Central memory CD8-positive, alpha-beta T cell (primary cell): ENCODE data around the gene PHC1.
"Not testable (repeated sequence)": the region's sequence is repeated elsewhere in the genome, so short reads cannot be mapped to it uniquely, and the experiment has no call there.

Source experiments
- ATAC-seq: fragments of 150-1000 bp; cut with Tn5 transposase; replicated peaks from 2 replicates; pipeline ENCODE4 v1.10.0; 2022; ENCODE audit warnings: mild to moderate bottlenecking, moderate FRiP score, moderate number of reproducible peaks; ENCODE audit not compliant: poor library complexity, severe bottlenecking; ENCODE audit errors: extremely low read depth
- DNase-seq, 2 donors: peaks; one replicate each; pipeline ENCODE4 v3.0.0; 2021; ENCODE audit warnings: low spot score in 2 of 2
- H3K27ac Mint-ChIP-seq: one replicate; pipeline ENCODE4 v1.8.0; 2022; ENCODE audit warnings: low read depth, mild to moderate bottlenecking, moderate library complexity, mixed read lengths
- H3K27me3 Mint-ChIP-seq: one replicate; pipeline ENCODE4 v1.8.0; 2022; ENCODE audit warnings: mixed read lengths
- H3K36me3 Mint-ChIP-seq: one replicate; pipeline ENCODE4 v1.8.0; 2022; ENCODE audit warnings: mild to moderate bottlenecking, moderate library complexity, mixed read lengths; ENCODE audit not compliant: insufficient read depth
- H3K4me1 Mint-ChIP-seq: one replicate; pipeline ENCODE4 v1.8.0; 2022; ENCODE audit warnings: mixed read lengths
- H3K4me3 Mint-ChIP-seq: one replicate; pipeline ENCODE4 v1.8.0; 2022; ENCODE audit warnings: mild to moderate bottlenecking, moderate library complexity, mixed read lengths
- H3K9me3 Mint-ChIP-seq: one replicate; pipeline ENCODE4 v1.8.0; 2022; ENCODE audit warnings: mixed read lengths

Gene PHC1

DNA sequence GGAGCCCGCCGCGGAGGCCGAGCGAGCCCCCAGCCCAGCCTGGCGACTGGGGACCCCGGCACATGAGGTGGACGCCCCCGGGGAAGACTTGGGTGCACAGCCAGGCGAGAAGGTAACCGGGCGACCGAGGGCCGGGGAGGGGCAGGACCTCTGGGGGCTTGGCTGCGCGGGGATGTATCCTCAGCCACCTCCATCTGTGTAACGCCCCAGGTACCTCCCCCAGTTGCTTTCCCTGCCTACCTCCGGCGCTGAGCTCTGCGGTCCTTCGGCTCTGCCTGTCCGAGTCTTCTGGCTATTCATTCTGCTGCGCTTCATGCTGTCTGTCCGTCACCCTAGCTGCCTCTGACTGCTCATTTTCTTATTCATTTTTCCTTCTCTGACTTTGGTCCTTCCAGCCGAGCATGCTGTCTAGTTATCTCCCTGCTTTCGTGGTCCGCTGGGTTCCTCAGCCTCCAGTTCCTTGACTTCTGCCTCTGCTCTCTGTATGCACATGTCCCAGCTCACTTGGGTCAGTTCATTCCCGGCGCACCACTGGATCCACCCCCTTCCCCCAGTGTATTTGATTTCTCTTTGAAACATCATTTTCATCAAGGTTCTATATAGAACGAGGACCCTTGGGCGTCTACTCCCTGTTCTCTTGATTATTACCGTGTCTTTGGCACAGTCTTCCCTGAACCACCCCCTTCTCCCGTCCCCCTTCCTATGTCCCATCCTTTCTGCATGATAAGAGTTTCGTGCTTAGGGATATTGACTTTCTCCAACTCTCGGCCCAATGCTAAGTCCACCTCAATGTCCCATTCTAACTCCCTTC, 612 bp downstream of the PHC1 start:
- Mint-ChIP-seq H3K9me3 (no peaks in the 10 kb centered on the region), H3K4me1 (peaks cover 13% of the 10 kb centered on the region), H3K36me3 (peaks cover 6% of the 10 kb centered on the region), H3K27me3 (no peaks in the 10 kb centered on the region), H3K27ac (no peak overlapping the region), H3K4me3 (no peak overlapping the region)
- ATAC-seq (peak; percentile 73), DNase-seq (peak; percentile 32 to 37)

DNA sequence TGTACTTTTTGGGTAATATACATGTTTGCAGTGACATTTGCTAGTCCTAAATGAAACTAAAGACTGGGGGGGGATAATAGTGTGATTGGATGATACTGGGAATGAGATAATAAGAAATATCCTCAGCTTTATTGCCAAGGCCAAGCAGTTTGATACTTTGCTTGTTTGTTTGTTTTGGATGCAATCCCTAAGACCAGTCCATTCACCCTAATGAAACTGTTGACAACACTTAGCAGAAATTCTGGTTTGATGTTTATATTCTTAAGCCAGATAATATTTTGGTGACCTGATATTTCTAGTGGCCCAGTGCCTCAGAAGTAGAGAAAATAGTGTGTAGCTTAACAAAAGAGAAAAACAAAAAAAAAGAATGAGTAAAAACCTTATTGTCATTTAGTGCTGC, 1.8 kb downstream of the PHC1 start:
- Mint-ChIP-seq H3K36me3 (peaks cover 12% of the 10 kb centered on the region), H3K4me3 (no peak overlapping the region), H3K27me3 (no peaks in the 10 kb centered on the region), H3K27ac (no peak overlapping the region), H3K4me1 (peaks cover 13% of the 10 kb centered on the region), H3K9me3 (no peaks in the 10 kb centered on the region)
- ATAC-seq (no peak), DNase-seq (no peak)

DNA sequence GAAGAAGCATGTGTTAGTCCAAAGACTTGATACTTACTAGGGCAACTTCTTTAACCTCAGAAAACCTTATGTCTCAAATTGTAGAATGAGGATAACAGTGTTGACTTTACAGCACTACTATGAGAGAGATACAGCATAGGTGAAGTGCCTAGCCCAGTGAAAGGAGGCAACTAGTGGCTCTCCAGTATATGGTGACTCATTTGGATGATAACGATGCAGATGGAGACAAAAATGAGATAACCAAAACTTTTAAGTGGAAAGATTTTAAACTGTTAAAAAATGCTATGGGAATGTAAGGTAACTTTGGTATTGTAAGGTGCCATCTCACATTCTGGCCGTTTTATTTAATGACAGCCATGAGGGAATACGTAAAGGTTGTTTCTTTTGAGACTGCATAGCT, 2.7 kb downstream of the PHC1 start:
- peaks cover 13% of the 10 kb centered on the region for H3K4me1 Mint-ChIP-seq
- H3K27me3 Mint-ChIP-seq: no peaks in the 10 kb centered on the region
- peaks cover 16% of the 10 kb centered on the region for H3K36me3 Mint-ChIP-seq
- H3K4me3 Mint-ChIP-seq: no peak overlapping the region
- no peak overlapping the region for H3K27ac Mint-ChIP-seq
- no peaks in the 10 kb centered on the region for H3K9me3 Mint-ChIP-seq
- no peak for ATAC-seq
- DNase-seq: no peak

DNA sequence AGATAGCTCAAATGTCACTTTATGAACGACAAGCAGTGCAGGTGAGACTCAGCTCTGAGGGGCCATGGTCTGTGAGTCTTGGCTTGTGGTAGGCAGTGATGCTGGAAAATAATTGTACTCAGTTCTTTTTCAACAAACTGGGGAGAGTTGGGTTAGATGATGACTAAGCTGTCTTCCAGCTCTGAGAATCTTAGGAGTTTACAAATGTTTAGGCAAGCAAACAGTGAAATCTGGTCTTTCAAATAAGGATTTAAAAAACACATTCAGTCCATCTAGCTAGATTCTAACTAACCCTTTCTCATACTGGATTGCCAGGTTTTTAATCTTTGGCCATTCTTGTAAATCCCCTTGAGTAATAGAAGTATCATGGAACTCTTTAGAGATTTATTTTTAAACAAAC, 3.4 kb downstream of the PHC1 start:
- H3K4me3 Mint-ChIP-seq: no peak overlapping the region
- H3K9me3 Mint-ChIP-seq: no peaks in the 10 kb centered on the region
- ATAC-seq (no peak), DNase-seq (no peak)
- no peaks in the 10 kb centered on the region for H3K27me3 Mint-ChIP-seq
- peaks cover 13% of the 10 kb centered on the region for H3K4me1 Mint-ChIP-seq
- no peak overlapping the region for H3K27ac Mint-ChIP-seq
- peaks cover 18% of the 10 kb centered on the region for H3K36me3 Mint-ChIP-seq

DNA sequence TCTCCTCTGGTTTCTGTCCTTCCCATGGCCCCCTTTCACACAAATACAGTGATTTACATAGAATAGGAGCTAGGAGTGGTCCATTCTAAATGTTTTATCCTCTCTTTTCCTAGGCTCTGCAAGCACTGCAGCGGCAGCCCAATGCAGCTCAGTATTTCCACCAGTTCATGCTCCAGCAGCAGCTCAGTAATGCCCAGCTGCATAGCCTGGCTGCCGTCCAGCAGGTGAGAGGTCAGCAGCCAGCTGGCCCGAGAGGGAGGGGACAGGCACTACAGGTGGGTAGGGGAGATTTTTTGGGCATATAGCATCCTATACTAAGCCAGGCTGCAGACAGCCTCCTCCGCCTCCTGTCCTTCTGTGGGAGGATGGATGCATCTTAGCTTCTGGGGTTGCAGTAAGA, 5.3 kb downstream of the PHC1 start:
- not testable (repeated sequence) for H3K4me1 Mint-ChIP-seq, H3K4me3 Mint-ChIP-seq, ATAC-seq, H3K27me3 Mint-ChIP-seq, H3K27ac Mint-ChIP-seq, DNase-seq, H3K9me3 Mint-ChIP-seq
- peaks cover 17% of the 10 kb centered on the region for H3K36me3 Mint-ChIP-seq

DNA sequence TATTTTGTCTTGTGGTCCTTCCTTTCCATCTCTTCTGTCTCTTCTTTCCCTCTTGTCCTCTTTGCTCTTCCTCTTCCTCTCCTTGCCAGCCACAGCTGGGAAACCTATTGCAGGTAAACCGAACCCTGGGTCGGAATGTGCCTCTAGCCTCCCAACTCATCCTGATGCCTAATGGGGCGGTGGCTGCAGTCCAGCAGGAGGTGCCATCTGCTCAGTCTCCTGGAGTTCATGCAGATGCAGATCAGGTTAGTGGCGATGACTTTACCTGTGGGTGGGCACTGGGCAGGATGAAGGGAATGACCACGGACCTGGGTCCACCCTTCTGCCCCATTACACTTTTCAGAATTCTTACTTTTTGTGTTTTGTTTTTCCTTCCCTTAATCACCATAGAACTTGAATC, 8.2 kb downstream of the PHC1 start:
- H3K27me3 Mint-ChIP-seq: no peaks in the 10 kb centered on the region
- no peaks in the 10 kb centered on the region for H3K4me1 Mint-ChIP-seq
- no peak overlapping the region for H3K27ac Mint-ChIP-seq
- DNase-seq: no peak
- H3K9me3 Mint-ChIP-seq: no peaks in the 10 kb centered on the region
- peaks cover 17% of the 10 kb centered on the region for H3K36me3 Mint-ChIP-seq
- ATAC-seq: no peak
- no peak overlapping the region for H3K4me3 Mint-ChIP-seq

DNA sequence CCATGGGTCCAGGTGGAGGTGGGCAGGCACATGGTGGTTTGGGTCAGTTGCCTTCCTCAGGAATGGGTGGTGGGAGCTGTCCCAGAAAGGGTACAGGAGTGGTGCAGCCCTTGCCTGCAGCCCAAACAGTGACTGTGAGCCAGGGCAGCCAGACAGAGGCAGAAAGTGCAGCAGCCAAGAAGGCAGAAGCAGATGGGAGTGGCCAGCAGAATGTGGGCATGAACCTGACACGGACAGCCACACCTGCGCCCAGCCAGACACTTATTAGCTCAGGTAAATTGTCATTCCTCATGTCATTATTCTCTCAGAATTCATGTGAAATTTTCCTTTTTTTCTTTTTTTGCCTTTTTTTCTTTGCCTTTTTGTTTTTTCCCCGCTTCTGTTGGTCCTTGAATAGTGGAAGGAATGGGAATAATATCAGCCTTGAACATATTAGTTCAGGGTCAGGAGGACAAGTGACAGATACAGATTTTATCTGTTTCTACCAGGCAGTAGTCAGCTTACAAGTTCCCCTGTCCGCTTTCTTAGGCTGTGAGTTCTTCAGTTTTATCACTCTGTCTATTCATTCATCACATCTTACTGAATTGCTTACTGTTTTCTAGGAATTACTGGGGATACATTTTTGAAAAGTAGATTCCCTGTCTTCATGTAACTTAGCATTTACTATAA, 16.5 kb downstream of the PHC1 start:
- not testable (repeated sequence) for ATAC-seq, H3K27ac Mint-ChIP-seq, H3K4me1 Mint-ChIP-seq, H3K27me3 Mint-ChIP-seq, H3K9me3 Mint-ChIP-seq, DNase-seq, H3K4me3 Mint-ChIP-seq, H3K36me3 Mint-ChIP-seq

DNA sequence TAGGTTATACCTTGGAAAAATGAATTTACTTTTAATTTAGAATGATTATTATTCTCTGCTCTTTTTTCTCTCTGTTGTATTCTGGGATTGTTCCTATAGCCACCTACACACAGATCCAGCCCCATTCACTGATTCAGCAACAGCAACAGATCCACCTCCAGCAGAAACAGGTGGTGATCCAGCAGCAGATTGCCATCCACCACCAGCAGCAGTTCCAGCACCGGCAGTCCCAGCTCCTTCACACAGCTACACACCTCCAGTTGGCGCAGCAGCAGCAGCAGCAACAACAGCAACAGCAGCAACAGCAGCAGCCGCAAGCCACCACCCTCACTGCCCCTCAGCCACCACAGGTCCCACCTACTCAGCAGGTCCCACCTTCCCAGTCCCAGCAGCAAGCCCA, 18.2 kb downstream of the PHC1 start:
- not testable (repeated sequence) for H3K36me3 Mint-ChIP-seq, H3K9me3 Mint-ChIP-seq, H3K4me3 Mint-ChIP-seq, H3K4me1 Mint-ChIP-seq, ATAC-seq, DNase-seq, H3K27me3 Mint-ChIP-seq, H3K27ac Mint-ChIP-seq

DNA sequence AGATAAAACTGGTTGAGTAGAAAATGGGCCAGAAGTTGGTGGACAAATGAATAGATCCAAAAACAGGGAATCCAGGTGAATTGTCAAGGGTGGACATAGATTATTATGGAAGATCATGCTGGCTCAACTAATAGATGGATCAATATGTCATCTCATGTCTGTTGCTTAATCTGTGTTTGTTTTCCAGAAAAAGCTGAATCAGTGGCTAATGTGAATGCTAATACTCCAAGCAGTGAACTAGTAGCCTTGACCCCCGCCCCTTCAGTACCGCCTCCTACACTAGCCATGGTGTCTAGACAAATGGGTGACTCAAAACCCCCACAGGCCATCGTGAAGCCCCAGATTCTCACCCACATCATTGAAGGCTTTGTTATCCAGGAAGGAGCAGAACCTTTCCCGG, 19.8 kb downstream of the PHC1 start:
- H3K36me3 Mint-ChIP-seq: peaks cover 16% of the 10 kb centered on the region
- not testable (repeated sequence) for H3K27ac Mint-ChIP-seq, H3K9me3 Mint-ChIP-seq, ATAC-seq, H3K27me3 Mint-ChIP-seq, H3K4me1 Mint-ChIP-seq, H3K4me3 Mint-ChIP-seq, DNase-seq

DNA sequence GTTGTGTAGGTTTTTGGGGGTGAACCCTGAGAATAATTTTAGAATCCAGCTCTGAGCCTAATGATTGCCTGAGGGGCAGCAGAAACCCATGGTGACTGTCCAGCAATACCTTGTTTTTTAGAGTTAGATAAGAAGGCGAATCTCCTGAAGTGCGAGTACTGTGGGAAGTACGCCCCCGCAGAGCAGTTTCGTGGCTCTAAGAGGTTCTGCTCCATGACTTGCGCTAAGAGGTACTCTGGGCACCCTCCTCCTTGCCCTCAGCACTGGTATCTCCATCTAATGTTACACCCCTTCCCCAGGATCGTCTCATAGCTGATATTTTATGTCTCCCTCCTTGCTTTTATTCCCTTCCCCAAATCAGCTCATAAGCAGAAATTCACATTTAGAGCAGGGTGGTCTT, 22.4 kb downstream of the PHC1 start:
- Mint-ChIP-seq H3K27me3 (no peaks in the 10 kb centered on the region), H3K4me3 (no peak overlapping the region), H3K36me3 (peaks cover 20% of the 10 kb centered on the region), H3K9me3 (no peaks in the 10 kb centered on the region), H3K4me1 (no peaks in the 10 kb centered on the region), H3K27ac (no peak overlapping the region)
- ATAC-seq (no peak), DNase-seq (no peak)

DNA sequence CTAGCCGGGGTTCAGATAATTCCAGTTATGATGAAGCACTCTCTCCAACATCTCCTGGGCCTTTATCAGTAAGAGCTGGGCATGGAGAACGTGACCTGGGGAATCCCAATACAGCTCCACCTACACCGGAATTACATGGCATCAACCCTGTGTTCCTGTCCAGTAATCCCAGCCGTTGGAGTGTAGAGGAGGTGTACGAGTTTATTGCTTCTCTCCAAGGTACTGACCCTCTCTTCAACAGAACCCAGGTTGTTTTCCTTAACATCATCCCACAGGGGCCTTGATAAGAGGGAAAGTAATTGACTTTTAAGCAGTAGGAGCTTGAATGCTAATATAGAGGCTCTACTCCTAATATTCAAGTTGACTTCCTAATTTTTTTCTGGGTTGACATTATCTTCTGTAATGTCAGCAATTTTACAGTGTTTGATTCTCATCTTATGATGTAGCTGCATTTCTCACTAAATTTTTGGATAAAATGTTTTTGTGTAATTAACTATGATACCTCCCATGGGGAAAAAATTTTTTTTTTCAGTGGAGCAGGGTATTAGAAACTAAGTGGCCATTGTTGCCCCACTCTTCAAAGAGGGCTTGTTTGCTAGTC, 23.6 kb downstream of the PHC1 start:
- not testable (repeated sequence) for H3K9me3 Mint-ChIP-seq, H3K27ac Mint-ChIP-seq, H3K4me3 Mint-ChIP-seq, H3K27me3 Mint-ChIP-seq, DNase-seq, ATAC-seq, H3K4me1 Mint-ChIP-seq
- H3K36me3 Mint-ChIP-seq: peaks cover 30% of the 10 kb centered on the region

DNA sequence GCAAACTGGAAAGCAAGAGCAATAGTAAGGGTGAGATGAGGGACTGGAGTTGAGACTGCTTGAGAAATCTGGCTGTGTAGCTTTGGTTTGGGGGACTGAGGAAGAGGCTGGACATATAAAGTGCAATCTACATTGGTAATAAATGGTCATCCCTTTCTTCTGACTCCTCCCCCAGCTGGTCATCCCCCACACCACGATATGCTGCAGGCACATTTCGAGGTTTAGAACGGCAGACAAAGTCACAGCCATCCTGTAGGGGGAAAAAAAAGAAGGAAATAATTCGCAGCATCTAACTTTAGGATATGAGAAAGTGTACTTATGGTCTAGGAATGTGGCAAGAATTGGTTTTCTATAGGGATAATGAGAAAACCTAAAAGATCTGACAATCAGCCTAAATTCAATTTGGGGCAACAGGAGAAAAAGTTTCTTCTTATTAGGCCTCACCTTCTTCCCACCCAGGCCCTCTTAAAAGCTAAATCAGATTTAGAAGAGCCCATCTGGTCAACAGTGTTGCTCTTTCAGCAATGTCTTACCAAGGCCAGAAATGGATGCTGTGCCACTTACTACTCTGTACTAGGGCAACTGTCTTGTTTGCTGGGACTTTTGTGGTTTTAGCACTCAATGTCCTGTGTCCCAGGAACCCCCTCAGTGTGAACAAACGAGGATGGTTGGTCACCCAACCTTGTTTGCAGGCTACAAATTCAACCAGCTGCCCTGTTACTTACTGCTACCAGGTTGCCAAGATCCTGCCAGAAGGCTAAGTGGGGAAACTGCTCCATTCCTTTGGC, 27.6 kb downstream of the PHC1 start:
- Mint-ChIP-seq H3K27me3 (no peaks in the 10 kb centered on the region), H3K9me3 (no peaks in the 10 kb centered on the region), H3K27ac (no peak overlapping the region), H3K36me3 (peaks cover 52% of the 10 kb centered on the region), H3K4me1 (peaks cover 15% of the 10 kb centered on the region), H3K4me3 (no peak overlapping the region)
- DNase-seq: no peak
- ATAC-seq: no peak
